ENCODE measurements around the gene OAF.
"Not testable (repeated sequence)": the region's sequence is repeated elsewhere in the genome, so short reads cannot be mapped to it uniquely, and the experiment has no call there.

OAF gene

GRCh38 chr11:120179057-120179672 lies 31.7 kb upstream of the OAF start:
- ChIA-PET CTCF (interaction anchor here (0.8 to 6.5 kb wide), 8 partner anchors 9 to 123 kb away, joined by 4 to 55 read pairs (median 15); no protein-coding TSS in a partner anchor), POLR2A (no interaction called here)
- no peak for DNase-seq (ENCODE audit: extremely low spot score)
- no peak for TF ChIP-seq CTCF (IDR thresholded peaks at IDR 0.05; ENCODE audit: control extremely low read depth, extremely low read depth, low read depth, missing control alignments)

DNA sequence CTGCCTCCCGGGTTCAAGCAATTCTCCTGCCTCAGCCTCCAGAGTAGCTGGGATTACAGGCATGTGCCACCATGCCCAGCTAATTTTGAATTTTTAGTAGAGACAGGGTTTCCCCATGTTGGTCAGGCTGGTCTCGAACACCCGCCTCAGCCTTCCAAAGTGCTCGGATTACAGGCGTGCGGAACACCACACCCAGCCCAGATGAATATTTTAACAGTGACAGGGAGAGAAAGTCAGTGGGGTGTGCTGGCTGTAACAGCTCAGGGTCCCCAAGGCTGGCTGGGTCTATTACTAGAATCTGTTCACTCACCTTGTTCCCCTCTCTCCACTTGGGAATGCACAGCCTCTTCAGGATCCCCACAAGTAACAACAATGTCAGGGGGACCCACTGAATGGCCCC lies 30.8 kb upstream of the OAF start:
- DNase-seq (ENCODE audit: extremely low spot score); POLR2A ChIA-PET: not testable (repeated sequence)
- CTCF ChIA-PET = interaction anchor here (2.1 to 6.5 kb wide), 6 partner anchors 10 to 122 kb away, joined by 6 to 55 read pairs (median 17); no protein-coding TSS in a partner anchor

GRCh38 chr11:120180551-120181232 lies 30.1 kb upstream of the OAF start:
- no peak for TF ChIP-seq CTCF (IDR thresholded peaks at IDR 0.05; ENCODE audit: control extremely low read depth, extremely low read depth, low read depth, missing control alignments)
- DNase-seq (ENCODE audit: extremely low spot score) = no peak
- POLR2A ChIA-PET = no interaction called here
- CTCF ChIA-PET = interaction anchor here (1.5 to 6.5 kb wide), 6 partner anchors 10 to 122 kb away, joined by 3 to 55 read pairs (median 17); no protein-coding TSS in a partner anchor

DNA sequence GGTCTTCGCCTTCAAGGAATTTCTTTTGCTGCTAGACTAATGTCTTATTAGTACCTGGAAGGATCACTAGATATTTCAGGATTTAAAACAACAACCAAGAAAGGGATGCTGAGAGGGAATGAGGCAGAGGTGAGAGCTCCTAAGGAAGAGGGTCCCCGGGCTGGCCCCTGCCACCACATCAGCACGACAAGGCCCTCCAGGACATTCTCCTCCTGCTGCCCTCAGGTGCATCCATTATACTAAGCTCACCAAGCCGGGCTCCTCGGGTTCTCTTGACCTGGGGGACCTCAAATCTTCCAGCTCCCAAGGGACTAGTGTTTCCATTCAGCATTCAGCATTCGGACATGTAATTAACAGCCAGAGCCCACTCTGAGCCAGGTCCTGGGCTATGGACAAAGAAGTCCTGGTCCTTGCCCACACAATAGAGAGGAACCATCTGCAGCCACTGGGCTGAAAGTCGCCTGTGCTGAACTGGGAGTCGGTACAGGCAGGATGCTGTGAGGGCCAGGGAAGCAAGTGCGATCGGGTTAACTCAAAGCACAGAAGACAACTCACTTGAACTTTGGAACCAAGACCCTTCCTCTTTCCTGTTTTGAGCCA lies 29.4 kb upstream of the OAF start:
- POLR2A ChIA-PET = no interaction called here
- TF ChIP-seq CTCF (IDR thresholded peaks at IDR 0.05; ENCODE audit: control extremely low read depth, extremely low read depth, low read depth, missing control alignments) = no peak
- CTCF ChIA-PET = interaction anchor here (1.5 to 6.5 kb wide), 4 partner anchors 11 to 54 kb away, joined by 3 to 55 read pairs (median 13); no protein-coding TSS in a partner anchor
- no peak for DNase-seq (ENCODE audit: extremely low spot score)

- ChIA-PET CTCF (interaction anchor here (6.5 kb wide), 1 partner anchor 12 kb away, joined by 55 read pairs; no protein-coding TSS in a partner anchor), POLR2A (no interaction called here)
- TF ChIP-seq CTCF (IDR thresholded peaks at IDR 0.05; ENCODE audit: control extremely low read depth, extremely low read depth, low read depth, missing control alignments) = no peak
- no peak for DNase-seq (ENCODE audit: extremely low spot score)
Observed at GRCh38 chr11:120182372-120182771, 28.5 kb upstream of the OAF start.

- no peak for DNase-seq (ENCODE audit: extremely low spot score)
- POLR2A ChIA-PET = no interaction called here
- CTCF ChIA-PET = interaction anchor here (6.5 kb wide), 1 partner anchor 13 kb away, joined by 55 read pairs; no protein-coding TSS in a partner anchor
- peak; percentile 38 for TF ChIP-seq CTCF (IDR thresholded peaks at IDR 0.05; ENCODE audit: control extremely low read depth, extremely low read depth, low read depth, missing control alignments)
Observed at GRCh38 chr11:120182790-120183491, 27.9 kb upstream of the OAF start.
